Trophoblast cell (in vitro differentiated cells and primary cell): ENCODE measurements around the gene KIAA0513.

Source experiments
- DNase-seq, 2 donors: peaks; one replicate each; pipeline ENCODE4 v3.0.0-alpha.2; 2016
- H2AFZ ChIP-seq: 2 replicates; pipeline ENCODE4 v1.6.1; 2013; ENCODE audit warnings: low read length, moderate library complexity, mild to moderate bottlenecking; ENCODE audit not compliant: insufficient read depth, poor library complexity
- H2AK5ac ChIP-seq: 2 replicates; pipeline ENCODE4 v1.6.1; 2013; ENCODE audit warnings: mild to moderate bottlenecking, low read length
- H2BK120ac ChIP-seq: 2 replicates; pipeline ENCODE4 v1.6.1; 2013; ENCODE audit warnings: low read length, mild to moderate bottlenecking, moderate library complexity; ENCODE audit not compliant: insufficient read depth, poor library complexity
- H2BK12ac ChIP-seq: 2 replicates; pipeline ENCODE4 v1.6.1; 2013; ENCODE audit warnings: mild to moderate bottlenecking, low read length, moderate library complexity
- H2BK5ac ChIP-seq: 2 replicates; pipeline ENCODE4 v1.6.1; 2013; ENCODE audit warnings: low read length, low read depth, moderate library complexity, mild to moderate bottlenecking; ENCODE audit not compliant: poor library complexity
- H3K14ac ChIP-seq: 2 replicates; pipeline ENCODE4 v1.6.1; 2013; ENCODE audit warnings: mild to moderate bottlenecking, low read length
- H3K18ac ChIP-seq: 2 replicates; pipeline ENCODE4 v1.6.1; 2013; ENCODE audit warnings: mild to moderate bottlenecking, low read length
- H3K23ac ChIP-seq: 2 replicates; pipeline ENCODE4 v1.6.1; 2013; ENCODE audit warnings: low read length
- H3K27ac ChIP-seq: 2 replicates; pipeline ENCODE4 v1.5.1; 2013; ENCODE audit warnings: low read depth, mild to moderate bottlenecking, inconsistent platforms, low read length, moderate library complexity
- H3K27me3 ChIP-seq: 2 replicates; pipeline ENCODE4 v1.6.1; 2013; ENCODE audit warnings: inconsistent platforms, mild to moderate bottlenecking, low read length, moderate library complexity; ENCODE audit not compliant: insufficient read depth
- H3K36me3 ChIP-seq, 2 experiments: 1 replicate in 1 of 2; 2 replicates in 1 of 2; pipeline ENCODE4 v1.6.1; 2013; ENCODE audit warnings: low read length in 2 of 2, mild to moderate bottlenecking in 2 of 2, moderate library complexity in 1 of 2; ENCODE audit not compliant: insufficient read depth in 2 of 2, control insufficient read depth in 1 of 2
- H3K4ac ChIP-seq: 2 replicates; pipeline ENCODE4 v1.6.1; 2013; ENCODE audit warnings: low read depth, mild to moderate bottlenecking, low read length, moderate library complexity
- H3K4me1 ChIP-seq, 2 experiments: 1 replicate in 1 of 2; 2 replicates in 1 of 2; pipeline ENCODE4 v1.6.1; 2013; ENCODE audit warnings: low read length in 2 of 2, mild to moderate bottlenecking in 2 of 2, moderate library complexity in 1 of 2; ENCODE audit not compliant: insufficient read depth in 2 of 2, control insufficient read depth in 1 of 2
- H3K4me2 ChIP-seq: 2 replicates; pipeline ENCODE4 v1.6.1; 2013; ENCODE audit warnings: inconsistent platforms, mild to moderate bottlenecking, low read length, moderate library complexity
- H3K4me3 ChIP-seq: 2 replicates; pipeline ENCODE4 v1.5.1; 2013; ENCODE audit warnings: mild to moderate bottlenecking, low read depth, low read length, inconsistent platforms
- H3K79me1 ChIP-seq: one replicate; pipeline ENCODE4 v1.6.1; 2013; ENCODE audit warnings: low read length
- H3K79me2 ChIP-seq: 2 replicates; pipeline ENCODE4 v1.6.1; 2013; ENCODE audit warnings: low read length, mild to moderate bottlenecking; ENCODE audit not compliant: control insufficient read depth, insufficient read depth, poor library complexity
- H3K9ac ChIP-seq: 2 replicates; pipeline ENCODE4 v1.6.1; 2013; ENCODE audit warnings: mild to moderate bottlenecking, low read length
- H3K9me3 ChIP-seq: 2 replicates; pipeline ENCODE4 v1.6.1; 2013; ENCODE audit warnings: low read depth, mild to moderate bottlenecking, control low read depth, inconsistent platforms, low read length; ENCODE audit not compliant: insufficient read depth
- H4K12ac ChIP-seq: 2 replicates; pipeline ENCODE4 v1.6.1; 2013; ENCODE audit warnings: low read depth, mild to moderate bottlenecking, low read length, moderate library complexity
- H4K8ac ChIP-seq: 2 replicates; pipeline ENCODE4 v1.6.1; 2013; ENCODE audit warnings: low read depth, mild to moderate bottlenecking, low read length, moderate library complexity
- H4K91ac ChIP-seq: one replicate; pipeline ENCODE4 v1.6.1; 2013; ENCODE audit warnings: low read depth, mild to moderate bottlenecking, low read length, moderate library complexity
- WGBS: extraction: QIAGEN DNeasy Blood & Tissue Kit; methylation state at CpG from one replicate; pipeline ENCODE4 v1.1.7; 2013; ENCODE audit warnings: missing lambda C conversion rate; ENCODE audit not compliant: insufficient read length, insufficient coverage; ENCODE audit errors: extremely low coverage; 5-methylcytosine and 5-hydroxymethylcytosine counted together

Gene KIAA0513

DNA sequence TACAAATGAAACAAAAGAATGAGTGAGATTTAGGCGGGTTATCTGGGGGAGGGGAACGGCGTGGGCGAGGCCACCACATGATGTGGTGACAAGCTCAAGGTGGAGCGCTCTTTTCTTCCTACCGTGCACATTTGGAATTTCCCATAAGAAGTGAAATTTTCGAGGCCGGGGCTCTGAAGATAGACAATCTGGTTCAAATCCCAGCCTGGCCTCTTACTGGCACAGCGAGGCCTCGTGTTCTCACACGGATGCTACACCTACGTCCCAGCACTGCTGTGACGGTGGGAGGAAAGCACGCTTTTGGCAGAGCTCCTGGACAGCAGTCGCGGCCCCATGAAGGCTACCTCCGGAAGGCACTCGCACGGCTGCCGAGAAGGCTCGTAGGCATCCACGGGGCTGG is 41.5 kb upstream of the KIAA0513 start:
- Histone ChIP-seq H2BK120ac (no peak overlapping the region), H3K79me1 (no peaks in the 10 kb centered on the region), H3K4me3 (no peak overlapping the region), H3K4ac (no peak overlapping the region), H2AK5ac (no peak overlapping the region), H2AFZ (no peak overlapping the region), H3K9me3 (no peaks in the 10 kb centered on the region), H3K9ac (no peak overlapping the region), H3K27me3 (no peaks in the 10 kb centered on the region), H3K4me2 (no peak overlapping the region), H3K27ac (no peak overlapping the region), H3K36me3 (peaks cover 61 to 66% of the 10 kb centered on the region in 2 experiments), H2BK12ac (no peak overlapping the region), H3K14ac (no peak overlapping the region), H4K91ac (no peak overlapping the region), H3K18ac (no peak overlapping the region), H4K8ac (no peak overlapping the region), H3K23ac (no peak overlapping the region), H4K12ac (no peak overlapping the region), H3K4me1 (peaks cover 0 to 2% of the 10 kb centered on the region in 2 experiments), H2BK5ac (no peak overlapping the region), H3K79me2 (no peaks in the 10 kb centered on the region)
- no peak for DNase-seq
- WGBS: no CpG with 5 or more reads among the region's 22 CpGs

DNA sequence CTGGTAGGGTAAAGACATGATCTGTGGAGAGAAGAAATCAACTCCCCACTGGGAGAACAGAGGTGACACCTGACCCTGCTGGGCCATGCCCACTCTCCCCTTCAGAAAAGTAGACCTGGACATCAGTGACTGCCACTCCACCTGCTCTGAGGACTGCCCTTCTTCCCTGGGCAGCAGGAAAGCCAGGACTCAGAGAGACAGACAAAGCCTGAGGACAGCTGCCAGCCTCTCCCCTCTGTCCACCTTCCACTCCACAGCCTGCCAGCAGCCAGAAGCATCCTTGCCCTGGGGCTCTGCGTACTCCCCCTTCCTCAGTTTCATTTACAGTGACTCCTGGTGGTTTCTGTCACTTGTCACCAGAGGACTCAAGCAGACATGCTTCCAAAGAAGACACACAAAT is 40.7 kb upstream of the KIAA0513 start:
- Histone ChIP-seq H4K91ac (no peak overlapping the region), H3K4me2 (no peak overlapping the region), H3K9ac (no peak overlapping the region), H3K18ac (peak overlapping the region; percentile 9), H3K14ac (no peak overlapping the region), H4K12ac (no peak overlapping the region), H3K23ac (no peak overlapping the region), H2AFZ (no peak overlapping the region), H2BK5ac (no peak overlapping the region), H4K8ac (no peak overlapping the region), H3K79me2 (no peaks in the 10 kb centered on the region), H2AK5ac (no peak overlapping the region), H3K4ac (no peak overlapping the region), H3K27me3 (no peaks in the 10 kb centered on the region), H2BK120ac (no peak overlapping the region), H2BK12ac (no peak overlapping the region), H3K36me3 (peaks cover 56 to 58% of the 10 kb centered on the region in 2 experiments), H3K4me1 (peaks cover 0 to 2% of the 10 kb centered on the region in 2 experiments), H3K27ac (no peak overlapping the region), H3K79me1 (no peaks in the 10 kb centered on the region), H3K4me3 (no peak overlapping the region), H3K9me3 (no peaks in the 10 kb centered on the region)
- no peak for DNase-seq
- WGBS: no CpG with 5 or more reads among the region's 1 CpG

DNA sequence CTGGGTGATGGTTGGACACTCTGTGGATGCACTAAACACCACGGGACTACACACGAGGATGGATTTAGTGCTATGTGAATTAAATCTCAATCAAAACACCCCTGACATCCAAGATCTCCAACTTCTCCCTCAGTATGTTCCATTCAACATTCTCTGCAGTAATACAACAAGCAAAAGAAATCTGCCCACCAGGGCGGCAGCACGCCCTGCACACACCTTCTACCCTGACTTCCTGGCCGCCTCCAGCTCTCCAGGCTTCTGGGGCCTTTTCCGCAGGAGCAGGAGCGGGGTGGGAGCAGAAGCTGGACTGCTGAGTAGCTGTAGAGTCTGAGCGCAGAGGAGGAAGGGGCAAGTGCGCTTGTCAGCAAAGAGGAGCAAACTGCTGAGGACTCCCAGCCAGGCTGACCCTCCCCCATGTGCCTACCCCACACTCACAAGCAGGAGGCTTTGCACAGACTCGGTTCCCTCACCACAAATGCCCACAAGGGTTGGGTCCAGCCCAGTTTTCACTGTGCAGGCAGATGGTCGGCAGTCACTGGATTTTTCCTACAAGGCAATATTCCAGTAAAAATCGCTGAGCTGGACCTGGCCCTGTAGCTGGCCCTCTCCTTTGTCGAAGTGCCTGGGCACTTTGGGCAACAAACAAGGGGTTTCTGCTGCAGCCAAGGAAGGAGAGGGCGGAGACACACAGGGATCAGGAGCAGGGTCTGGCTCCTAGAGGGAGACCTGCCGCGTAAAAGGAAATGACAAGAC is 39.1 kb upstream of the KIAA0513 start:
- Histone ChIP-seq H3K4me3 (no peak overlapping the region), H3K18ac (no peak overlapping the region), H2AK5ac (no peak overlapping the region), H2AFZ (no peak overlapping the region), H3K9me3 (no peaks in the 10 kb centered on the region), H2BK12ac (no peak overlapping the region), H3K27me3 (no peaks in the 10 kb centered on the region), H3K79me2 (no peaks in the 10 kb centered on the region), H3K27ac (no peak overlapping the region), H4K12ac (no peak overlapping the region), H2BK5ac (no peak overlapping the region), H3K23ac (no peak overlapping the region), H3K79me1 (no peaks in the 10 kb centered on the region), H3K36me3 (peaks cover 55% of the 10 kb centered on the region in 2 experiments), H3K4me1 (peaks cover 0 to 2% of the 10 kb centered on the region in 2 experiments), H4K91ac (no peak overlapping the region), H4K8ac (no peak overlapping the region), H3K9ac (no peak overlapping the region), H3K4ac (no peak overlapping the region), H2BK120ac (no peak overlapping the region), H3K14ac (no peak overlapping the region), H3K4me2 (no peak overlapping the region)
- no peak for DNase-seq
- WGBS: no CpG with 5 or more reads among the region's 16 CpGs

DNA sequence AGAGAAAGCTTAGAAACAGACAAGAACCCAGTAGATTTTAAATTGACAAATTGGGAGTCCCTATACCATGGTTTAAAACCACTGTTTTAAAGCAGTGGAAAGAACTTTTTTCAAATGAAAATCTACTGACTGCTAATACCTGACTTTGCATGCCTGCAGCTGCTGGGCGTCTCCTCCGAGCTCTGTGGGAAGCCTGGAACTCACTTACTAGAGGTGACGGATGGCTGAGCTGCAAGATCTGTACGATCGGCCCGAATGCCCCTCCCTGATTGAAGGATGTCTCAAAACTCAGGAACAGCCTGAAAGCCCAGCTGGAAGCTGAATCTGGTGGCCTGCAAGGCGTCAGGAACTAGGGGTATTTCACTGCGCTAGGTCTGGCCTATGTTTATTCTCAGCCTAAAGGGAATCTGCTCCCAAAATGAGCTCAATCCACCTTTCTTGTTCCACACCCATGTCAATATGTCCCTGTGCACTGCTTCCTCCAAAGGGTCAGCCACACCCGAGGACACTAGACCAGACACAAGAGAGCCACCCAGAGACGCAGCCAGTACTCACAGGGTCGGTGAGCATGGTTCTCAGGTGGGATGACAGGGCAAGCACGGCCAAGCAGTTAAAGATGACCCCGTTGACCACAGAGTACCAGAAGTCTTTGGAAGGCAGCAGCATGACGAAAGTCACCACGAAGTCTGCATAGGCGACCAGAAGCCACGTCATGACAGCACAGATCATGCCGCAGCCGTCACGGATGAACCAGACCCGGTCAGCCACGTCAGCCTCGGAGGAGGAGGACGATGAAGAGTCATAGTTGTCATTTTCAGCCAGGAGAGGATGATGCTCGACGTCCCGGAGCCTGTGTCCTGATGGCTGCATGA is 37.6 kb upstream of the KIAA0513 start:
- H3K79me2 ChIP-seq: peaks cover 2% of the 10 kb centered on the region
- no peak for DNase-seq
- no peak overlapping the region for H2AK5ac ChIP-seq
- no peak overlapping the region for H3K4me3 ChIP-seq
- H3K9me3 ChIP-seq: peaks cover 2% of the 10 kb centered on the region
- no peak overlapping the region for H2AFZ ChIP-seq
- no peak overlapping the region for H3K14ac ChIP-seq
- H4K8ac ChIP-seq: no peak overlapping the region
- no peak overlapping the region for H3K23ac ChIP-seq
- no peak overlapping the region for H2BK120ac ChIP-seq
- peaks cover 3 to 9% of the 10 kb centered on the region in 2 experiments for H3K4me1 ChIP-seq
- H3K36me3 ChIP-seq: peaks cover 51 to 59% of the 10 kb centered on the region in 2 experiments
- no peak overlapping the region for H2BK5ac ChIP-seq
- no peaks in the 10 kb centered on the region for H3K79me1 ChIP-seq
- H3K27me3 ChIP-seq: no peaks in the 10 kb centered on the region
- no CpG with 5 or more reads among the region's 27 CpGs for WGBS
- H4K91ac ChIP-seq: no peak overlapping the region
- no peak overlapping the region for H3K9ac ChIP-seq
- no peak overlapping the region for H3K4ac ChIP-seq
- H2BK12ac ChIP-seq: no peak overlapping the region
- H3K27ac ChIP-seq: no peak overlapping the region
- no peak overlapping the region for H3K18ac ChIP-seq
- no peak overlapping the region for H4K12ac ChIP-seq
- no peak overlapping the region for H3K4me2 ChIP-seq
